Measurements from ENCODE around the gene ZBTB16. TPM values are rescaled to one million over a fixed set of nuclear protein-coding genes. Genes with fewer than 3 reads are reported as not detected.

ZBTB16 gene
- total RNA-seq, 2 experiments from 2014 or later, result 0.96 to 1.4 TPM

DNA sequence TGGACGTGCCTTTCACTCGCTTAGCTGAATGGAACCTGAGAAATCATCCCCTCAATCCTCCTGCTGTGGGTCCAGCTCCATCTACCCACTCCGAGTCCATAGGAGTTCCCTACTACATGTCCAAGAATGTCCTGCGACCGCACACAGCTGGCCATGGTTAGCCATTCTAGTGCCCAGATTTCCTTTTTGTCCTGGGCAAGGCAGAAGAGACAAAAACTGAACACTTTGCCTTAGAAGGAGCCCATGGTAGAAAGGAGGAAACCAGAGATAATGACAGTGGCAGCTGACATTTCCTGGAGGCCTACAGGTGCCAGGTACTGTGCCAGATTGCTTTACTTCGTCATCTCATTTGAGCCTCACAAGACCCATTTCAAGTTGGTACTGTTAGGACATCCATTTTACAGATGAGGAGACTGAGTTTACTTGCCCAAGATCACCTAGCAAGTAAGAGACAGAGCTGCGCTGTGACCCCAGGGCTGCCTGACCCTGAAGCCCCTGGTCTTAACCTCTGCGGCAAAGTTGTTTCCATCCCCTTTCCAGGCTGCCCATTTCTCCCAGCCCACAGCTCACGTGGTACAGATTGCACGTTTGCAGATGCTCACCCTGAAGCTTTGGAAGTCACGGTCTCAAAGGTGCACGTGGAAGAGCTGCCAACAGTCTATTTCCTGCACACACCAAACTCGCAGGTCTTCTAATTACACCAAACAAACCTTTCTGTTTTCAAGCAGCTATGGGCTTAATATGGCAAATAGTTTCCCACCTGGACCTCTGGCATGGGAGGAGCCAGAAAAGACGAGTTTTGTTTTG lies 112.7 kb downstream of the ZBTB16 start:
- CTCF ChIA-PET, result interaction anchor here (1.2 to 3.4 kb wide), 2 partner anchors 9 to 157 kb away, joined by 3 to 17 read pairs; no protein-coding TSS in a partner anchor
- POLR2A ChIA-PET, result no interaction called here

DNA sequence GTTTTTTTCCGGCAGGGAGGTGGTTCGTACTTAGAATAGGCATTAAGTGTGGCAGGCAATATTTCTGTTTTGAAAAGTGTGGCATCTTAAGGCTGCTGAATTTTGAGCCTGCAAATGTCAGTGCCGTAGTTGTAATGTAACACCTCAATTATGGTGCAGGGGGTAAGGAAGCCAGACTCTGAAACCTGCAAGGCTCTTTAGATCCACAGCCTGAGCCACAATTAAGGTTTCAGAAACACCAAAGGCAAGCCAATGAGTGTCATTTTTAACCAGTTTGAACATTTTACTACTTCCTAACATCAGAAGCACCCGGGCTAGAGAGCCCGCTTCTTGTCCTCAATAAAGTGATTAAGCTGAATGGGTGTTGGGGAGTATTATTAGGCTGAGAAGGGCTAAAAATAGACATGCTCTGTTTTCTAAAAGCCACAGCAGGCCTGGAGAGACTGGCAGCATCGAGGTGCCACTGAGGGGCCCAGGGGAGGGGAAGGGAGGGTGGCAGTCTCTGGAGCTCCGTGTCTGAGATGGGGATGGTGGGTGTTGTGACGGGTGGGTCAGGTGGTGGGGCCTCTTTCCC lies 113.4 kb downstream of the ZBTB16 start:
- ChIA-PET POLR2A (no interaction called here), CTCF (interaction anchor here (1.2 kb wide), 1 partner anchor 158 kb away, joined by 3 read pairs; no protein-coding TSS in a partner anchor)

DNA sequence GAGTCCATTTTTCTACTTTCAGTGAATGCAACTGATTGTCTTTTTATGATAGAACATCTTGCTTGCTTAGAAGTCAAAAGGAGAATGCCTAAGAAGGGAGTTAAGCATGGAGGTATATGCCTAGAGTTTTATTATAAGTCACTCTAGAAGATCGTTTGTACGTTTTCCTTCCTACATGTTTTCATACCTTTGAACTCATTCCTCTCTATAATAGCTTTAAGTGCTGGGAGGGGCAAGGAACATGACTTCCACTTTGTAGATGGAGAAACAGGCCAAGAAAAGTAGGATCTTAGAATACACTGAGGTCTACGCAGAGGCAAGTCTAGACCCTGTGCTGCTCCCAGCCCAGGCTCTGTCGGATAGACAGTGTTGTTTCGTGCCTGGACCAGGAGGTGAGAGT lies 114.3 kb downstream of the ZBTB16 start:
- CTCF ChIA-PET, result interaction anchor here (0.9 to 1.5 kb wide), 2 partner anchors 9 to 11 kb away, joined by 3 to 5 read pairs; no protein-coding TSS in a partner anchor
- POLR2A ChIA-PET, result no interaction called here

DNA sequence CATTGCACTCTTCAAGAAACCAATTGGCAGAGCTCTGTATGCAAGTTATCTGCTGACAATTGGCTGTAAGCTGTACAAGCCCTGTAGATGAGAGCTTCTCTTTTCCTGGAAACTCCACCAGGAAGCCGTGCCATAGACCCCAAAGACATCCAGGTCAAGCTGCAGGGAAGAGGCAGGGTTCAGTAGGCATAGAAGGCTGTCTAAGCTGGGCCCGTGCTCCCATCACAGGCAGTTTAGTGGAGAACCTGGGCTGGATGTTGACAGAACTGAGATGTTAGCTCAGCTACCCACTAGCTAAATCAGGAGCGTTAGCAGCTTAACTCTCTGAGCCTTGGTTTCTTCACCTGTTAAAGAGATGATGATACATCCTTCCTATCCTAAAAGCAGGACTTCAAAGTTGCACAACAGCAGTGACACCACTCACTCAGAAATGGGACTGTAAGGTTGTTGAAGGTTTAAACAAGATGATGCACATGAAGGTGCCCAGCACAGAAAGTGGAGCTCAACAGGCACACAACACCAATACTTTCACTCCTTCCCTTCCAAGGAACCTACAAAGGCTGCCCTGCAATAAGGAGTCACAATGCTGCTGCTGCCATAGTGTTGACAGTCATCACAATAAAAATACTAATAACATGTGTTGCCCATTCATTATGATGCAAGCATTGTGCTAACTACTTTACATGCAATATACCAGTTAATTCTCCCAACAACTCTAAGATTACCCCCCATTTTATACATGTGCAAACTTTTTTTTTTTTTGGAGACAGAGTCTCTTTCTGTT lies 115.4 kb downstream of the ZBTB16 start:
- ChIA-PET CTCF (interaction anchor here (0.7 to 1.5 kb wide), 3 partner anchors 10 to 102 kb away, joined by 3 to 5 read pairs (median 3); no protein-coding TSS in a partner anchor), POLR2A (no interaction called here)

DNA sequence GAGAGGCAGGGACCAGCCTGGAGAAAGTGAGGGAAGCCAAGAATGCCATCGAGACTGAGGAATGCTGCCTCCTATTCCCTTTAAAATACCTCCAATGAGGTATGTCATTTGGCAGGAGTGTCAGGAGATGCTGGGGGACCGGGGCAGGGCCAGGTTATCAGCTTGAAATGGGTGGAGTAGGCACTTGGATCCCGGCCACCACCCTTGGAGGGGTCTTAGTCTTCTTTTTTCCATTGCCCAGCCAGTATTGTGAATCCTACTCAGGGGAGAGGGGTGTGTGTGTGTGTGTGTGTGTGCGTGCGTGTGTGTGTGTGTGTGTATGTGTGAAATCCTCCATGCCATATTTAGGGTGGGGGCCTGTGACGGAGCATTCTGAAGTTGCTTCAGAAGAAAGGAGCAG lies 116.2 kb downstream of the ZBTB16 start:
- POLR2A ChIA-PET, result no interaction called here
- CTCF ChIA-PET, result interaction anchor here (0.7 to 1.2 kb wide), 2 partner anchors 86 to 103 kb away, joined by 3 read pairs; no protein-coding TSS in a partner anchor

DNA sequence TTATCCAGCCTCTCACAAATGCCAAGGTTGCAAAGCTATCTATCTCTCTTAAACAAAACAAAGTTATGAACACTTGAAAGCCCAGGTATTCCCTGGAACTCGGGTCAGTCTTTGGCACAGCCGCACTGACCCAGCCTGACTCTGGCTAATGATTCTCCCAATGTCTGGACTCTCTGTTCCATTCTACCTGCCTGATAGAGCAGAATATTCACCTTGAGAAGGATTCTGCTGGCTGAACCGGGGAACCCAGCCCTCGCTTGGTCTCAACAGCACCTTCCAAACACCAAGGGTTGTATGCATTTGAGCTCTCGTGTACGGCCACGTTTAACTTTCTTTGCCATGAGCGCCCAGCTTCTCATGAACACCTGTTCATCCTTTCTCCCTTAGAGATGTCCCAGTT lies 116.8 kb downstream of the ZBTB16 start:
- POLR2A ChIA-PET, result no interaction called here
- CTCF ChIA-PET, result interaction anchor here (1.2 to 1.5 kb wide), 2 partner anchors 16 to 85 kb away, joined by 3 read pairs; no protein-coding TSS in a partner anchor

DNA sequence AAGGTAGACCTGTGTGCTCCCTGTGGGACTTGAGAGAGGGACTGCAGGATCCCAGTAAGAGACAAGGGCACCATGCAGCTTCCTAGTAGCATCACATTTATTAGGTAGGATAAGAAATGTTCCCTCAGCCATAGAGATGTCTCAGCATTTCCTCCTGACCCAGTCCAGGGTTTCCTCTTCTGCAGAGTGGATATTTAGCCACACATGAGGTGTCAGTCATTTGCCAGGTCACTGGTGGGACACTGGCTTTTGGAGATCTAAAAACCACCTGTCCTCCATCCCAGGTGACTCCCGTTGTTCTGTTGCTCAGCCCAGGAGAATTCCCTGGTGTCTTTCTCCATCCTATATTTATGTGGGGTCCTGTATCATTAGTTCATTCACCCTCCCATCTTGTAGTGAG lies 119.1 kb downstream of the ZBTB16 start:
- ChIA-PET POLR2A (no interaction called here), CTCF (interaction anchor here (1.3 to 5.1 kb wide), 2 partner anchors 8 to 18 kb away, joined by 3 to 17 read pairs; no protein-coding TSS in a partner anchor)

DNA sequence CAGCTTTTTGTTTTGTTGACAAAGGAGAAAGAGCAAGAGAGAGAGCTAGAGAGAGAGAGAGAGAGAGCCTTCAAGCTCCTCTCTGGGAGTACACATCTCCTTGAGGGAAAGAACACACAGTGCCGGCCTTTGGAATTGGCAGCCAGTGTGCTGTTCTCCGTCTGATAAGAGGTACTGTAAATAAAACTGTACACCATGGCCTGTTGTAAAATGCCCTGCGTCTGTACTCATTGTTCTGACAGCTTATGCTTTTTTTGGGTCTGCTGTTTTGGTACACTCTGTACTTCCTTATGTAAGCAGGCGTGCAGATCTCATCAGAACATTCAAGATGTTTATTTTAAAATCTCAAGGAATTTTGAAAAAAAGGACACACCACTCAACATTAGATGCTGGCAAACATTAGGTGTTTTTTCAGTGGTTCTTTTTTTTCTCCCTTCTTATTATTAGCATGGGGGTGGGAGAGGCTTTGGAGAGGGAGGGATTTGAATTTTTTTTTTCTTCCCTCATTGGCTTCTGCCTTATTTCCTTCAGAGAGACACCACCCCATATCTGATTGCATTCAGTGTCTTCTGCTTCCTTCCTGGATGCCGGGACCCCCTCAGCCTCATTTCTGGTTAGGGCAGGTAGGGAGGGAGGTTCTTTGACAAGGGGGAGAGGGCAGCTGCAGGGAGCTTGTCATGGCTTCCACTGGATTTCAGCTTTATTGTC lies 119.9 kb downstream of the ZBTB16 start:
- POLR2A ChIA-PET, result no interaction called here
- CTCF ChIA-PET, result interaction anchor here (1.0 to 5.1 kb wide), 5 partner anchors 9 to 144 kb away, joined by 3 to 17 read pairs (median 6); no protein-coding TSS in a partner anchor

DNA sequence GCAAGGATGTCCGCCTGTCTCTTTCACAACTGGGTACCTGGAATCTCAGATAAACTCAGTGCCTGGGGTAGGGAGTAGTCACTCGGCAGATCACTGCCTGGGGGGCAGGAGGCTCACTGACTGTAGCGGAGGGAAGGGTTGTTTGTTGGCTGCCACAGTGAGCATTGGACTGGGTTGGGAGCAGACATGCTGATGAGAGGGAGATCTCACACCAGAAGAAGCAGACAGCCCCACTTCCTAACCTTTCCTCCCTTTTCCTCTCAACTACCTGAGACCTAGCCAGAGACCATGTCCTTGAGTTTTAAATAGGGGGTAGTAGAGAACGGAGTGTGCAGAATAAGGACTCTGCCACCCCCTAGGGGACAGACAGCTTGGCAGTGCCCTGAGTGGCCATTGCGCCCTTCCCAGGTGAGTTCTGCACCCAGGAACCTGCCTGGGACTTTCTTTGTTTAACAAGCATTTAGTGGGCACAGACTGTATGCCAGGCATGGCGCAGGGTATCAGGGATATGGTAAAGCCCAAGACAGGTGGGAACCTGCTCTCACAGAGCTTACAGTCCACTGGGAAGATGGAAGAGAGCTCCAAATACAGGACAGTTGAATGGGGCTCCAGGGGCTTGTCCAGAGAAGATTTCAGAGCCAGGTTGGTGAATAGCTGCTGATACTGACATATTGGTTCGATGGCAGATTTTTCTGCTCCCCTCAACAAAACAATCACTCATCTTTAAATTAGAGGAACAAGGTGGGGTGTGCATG lies 121.0 kb downstream of the ZBTB16 start:
- POLR2A ChIA-PET, result no interaction called here

DNA sequence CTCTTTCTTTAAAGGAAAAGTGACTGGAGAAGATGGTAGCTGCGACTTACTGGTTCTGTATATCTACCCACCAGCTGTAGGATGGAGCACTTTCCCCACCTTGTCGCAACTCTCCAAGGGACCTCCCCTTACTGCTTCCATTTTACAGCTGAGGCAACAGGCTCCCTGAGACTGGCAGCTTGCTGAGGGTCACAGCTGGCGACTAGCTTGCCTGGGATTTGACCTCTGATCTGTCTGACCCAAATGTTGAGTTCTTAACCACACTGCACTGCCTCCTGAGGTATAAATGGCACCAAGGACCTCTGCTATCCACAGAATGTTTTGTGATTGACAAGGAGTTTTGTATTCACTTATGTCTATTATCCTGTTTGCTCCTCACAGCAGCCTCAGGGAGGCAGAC lies 121.7 kb downstream of the ZBTB16 start:
- ChIA-PET POLR2A (no interaction called here), CTCF (interaction anchor here (1.6 to 5.1 kb wide), 4 partner anchors 11 to 146 kb away, joined by 6 to 17 read pairs (median 6); no protein-coding TSS in a partner anchor)

More for the DNA sequence above, 121.0 kb downstream of the ZBTB16 start:
- CTCF ChIA-PET, result interaction anchor here (0.5 to 5.1 kb wide), 7 partner anchors 10 to 145 kb away, joined by 3 to 17 read pairs (median 6); no protein-coding TSS in a partner anchor

DNA sequence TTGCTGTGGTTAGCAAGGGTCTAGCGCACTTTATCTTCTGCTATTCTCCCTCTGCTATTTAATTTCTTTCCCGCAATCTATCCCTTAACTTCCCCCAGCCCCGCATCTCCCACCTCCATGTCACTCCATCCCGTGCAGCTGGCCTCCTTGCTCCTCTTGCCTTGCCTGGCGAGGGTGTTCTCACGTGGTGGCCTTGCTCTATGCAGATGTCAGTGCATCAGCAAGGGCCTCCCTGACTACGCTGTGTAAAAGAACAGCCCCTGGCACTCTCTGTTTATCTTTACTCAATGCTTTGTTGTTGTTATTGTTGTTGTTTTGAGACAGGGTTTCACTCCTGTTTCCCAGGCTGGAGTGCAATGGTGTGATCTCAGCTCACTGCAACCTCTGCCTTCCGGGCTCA lies 122.2 kb downstream of the ZBTB16 start:
- ChIA-PET POLR2A (no interaction called here), CTCF (interaction anchor here (2.0 to 5.1 kb wide), 2 partner anchors 11 kb away, joined by 6 to 17 read pairs; no protein-coding TSS in a partner anchor)

DNA sequence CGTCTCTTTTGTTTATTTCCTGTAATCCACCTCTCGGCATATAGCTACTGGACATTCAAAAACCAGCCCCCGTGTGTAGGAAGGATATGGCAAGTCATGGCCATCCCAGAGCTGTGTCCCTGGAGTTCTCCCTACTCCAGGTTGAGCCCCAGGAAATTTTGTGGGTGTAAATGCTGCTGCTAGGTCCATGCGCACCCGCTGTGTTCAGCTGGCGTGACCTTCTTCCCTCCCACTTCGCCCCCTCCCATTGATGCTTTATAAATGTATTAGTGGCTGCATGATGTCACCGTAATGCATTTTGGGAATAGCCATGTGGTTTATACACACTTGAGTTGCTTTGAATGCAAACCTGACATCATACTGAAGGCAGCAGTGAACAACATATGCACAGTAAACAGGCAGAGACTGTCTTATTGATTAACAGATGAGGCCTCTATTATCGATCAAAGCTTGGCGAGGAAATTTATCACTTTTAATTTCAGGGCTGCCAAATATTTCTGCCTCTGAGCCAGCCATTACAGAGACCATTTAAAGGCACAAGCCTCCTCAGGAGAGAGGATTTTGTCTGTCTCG lies 123.0 kb downstream of the ZBTB16 start:
- POLR2A ChIA-PET, result no interaction called here
- CTCF ChIA-PET, result interaction anchor here (1.0 to 5.1 kb wide), 3 partner anchors 10 to 79 kb away, joined by 6 to 17 read pairs (median 6); no protein-coding TSS in a partner anchor

DNA sequence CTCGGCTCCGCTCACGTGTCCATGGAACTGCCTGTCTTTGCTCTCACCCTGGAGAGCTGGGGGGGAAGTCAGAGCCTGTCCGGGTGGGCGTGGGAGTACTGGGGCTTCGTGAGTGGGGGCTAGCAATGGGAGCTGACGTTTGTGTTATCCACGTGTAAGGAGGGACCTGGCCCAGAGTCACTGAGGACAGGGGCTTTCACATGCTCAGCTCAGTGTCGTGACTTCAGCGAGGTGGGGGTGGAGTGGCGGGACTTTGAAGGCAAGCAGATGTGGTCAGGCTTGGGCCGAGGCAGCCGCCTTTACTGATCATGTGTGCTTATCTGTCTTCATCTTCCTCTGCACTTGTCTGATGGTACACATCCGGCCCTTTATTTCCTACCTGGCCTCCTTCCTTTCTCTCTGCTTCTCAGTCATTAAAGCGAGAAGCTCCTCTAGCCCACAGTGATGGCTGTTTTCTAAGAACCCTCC lies 123.6 kb downstream of the ZBTB16 start:
- CTCF ChIA-PET, result interaction anchor here (0.7 to 5.1 kb wide), 3 partner anchors 10 to 78 kb away, joined by 3 to 17 read pairs (median 6); no protein-coding TSS in a partner anchor
- POLR2A ChIA-PET, result no interaction called here

DNA sequence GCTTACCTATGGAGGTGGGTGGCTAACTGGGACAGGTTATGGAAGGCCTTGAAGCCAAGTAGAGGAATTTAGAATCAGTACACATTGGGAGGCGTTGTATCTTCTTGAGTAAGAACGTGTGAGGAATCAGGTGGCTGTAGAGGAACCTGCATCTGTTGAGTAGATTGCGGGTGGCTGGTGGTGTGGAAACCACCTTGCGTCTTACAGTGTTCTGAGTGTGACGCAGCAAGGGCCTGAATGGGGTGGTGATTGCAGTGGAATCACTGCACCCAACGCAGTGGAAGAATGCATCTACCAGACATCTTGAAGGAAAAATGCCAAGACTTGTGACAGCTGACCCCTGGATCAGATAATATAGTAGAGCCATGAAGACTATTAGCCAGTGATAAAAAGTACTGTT lies 125.9 kb downstream of the ZBTB16 start:
- CTCF ChIA-PET, result no interaction called here
- POLR2A ChIA-PET, result no interaction called here

DNA sequence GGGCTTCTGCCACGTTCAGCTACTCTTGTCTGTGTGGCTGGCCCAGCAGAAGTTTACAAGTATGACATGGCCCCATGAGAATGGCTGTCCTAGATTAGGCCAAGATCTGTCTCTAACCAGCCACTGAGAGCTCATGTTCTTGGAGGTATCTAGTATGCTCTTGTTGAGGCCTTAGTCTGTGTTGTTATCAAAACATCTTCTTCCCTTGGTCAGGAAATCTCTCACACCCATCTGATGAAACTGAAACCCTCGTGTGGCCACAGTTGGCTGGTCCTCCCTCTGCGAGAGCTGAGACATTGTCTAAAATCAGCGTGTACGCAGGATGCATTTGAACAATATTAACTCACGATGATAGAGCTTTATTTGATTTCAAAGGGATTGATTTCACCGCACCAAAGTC lies 127.7 kb downstream of the ZBTB16 start:
- CTCF ChIA-PET, result no interaction called here
- POLR2A ChIA-PET, result no interaction called here

DNA sequence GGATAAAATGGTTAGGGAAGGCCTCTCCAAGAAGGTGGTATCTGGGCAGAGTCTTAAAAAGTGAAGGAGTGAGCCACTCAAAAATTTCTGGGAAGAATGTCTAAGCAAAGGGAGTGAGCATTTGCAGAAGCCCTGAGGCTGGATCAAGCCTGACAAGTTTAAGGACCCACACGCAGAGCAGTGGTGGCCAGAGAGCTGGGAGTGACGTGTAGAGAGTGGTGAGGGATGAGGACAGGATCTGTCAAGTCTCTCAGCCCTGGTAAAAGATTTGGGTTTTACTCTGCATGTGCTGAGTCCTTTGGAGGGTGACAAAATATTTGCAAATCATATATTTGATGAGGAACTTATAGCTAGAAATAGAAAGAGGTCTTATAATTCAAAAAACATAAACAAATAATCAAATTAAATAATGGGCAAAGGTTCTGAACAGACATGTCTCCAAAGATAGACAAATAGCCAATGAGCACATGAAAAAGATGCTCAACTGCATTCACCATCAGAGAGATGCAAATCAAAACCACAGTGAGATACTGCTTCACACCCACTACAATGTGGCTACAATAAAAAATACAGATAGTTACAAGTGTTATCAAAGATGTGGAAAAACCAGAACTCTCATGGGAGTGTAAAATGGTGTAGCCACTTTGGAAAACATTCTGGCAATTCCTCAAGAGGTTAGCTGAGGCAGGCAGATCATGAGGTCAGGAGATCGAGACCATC lies 129.5 kb downstream of the ZBTB16 start:
- POLR2A ChIA-PET, result no interaction called here

DNA sequence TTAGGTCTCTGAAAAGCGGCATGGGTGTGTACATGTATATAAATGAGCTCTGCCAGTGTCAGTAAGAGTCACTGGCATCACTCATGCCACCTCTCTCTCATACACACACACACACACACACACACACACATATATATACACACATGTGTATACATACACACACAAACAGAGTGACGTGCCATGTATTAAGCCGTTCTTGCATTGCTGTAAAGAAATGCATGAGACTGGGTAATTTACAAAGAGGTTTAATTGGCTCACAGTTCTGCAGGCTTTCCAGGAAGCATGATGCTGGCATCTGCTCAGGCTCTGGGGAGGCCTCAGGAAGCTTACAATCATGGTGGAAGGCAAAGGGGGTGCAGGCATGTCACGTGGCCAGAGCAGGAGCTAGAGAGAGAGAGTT lies 131.1 kb downstream of the ZBTB16 start:
- CTCF ChIA-PET, result no interaction called here
- POLR2A ChIA-PET, result no interaction called here

More for the DNA sequence above, 129.5 kb downstream of the ZBTB16 start:
- CTCF ChIA-PET, result interaction anchor here (1.1 kb wide), 1 partner anchor 10 kb away, joined by 3 read pairs; no protein-coding TSS in a partner anchor
